Keratinocyte (primary cell): ENCODE data around the gene SCUBE1. TPM values are rescaled to one million over a fixed set of nuclear protein-coding genes. Genes with fewer than 3 reads are reported as not detected.

Source experiments
- DNase-seq: peaks from one replicate; pipeline ENCODE4 v3.0.0-alpha.2; 2011; ENCODE audit warnings: low read depth, missing footprints, low spot score
- FAIRE-seq: peaks from 2 replicates; lab custom pipeline; 2011; peaks lifted over from hg19 to GRCh38; lab: Jason Lieb, UNC
- H2AFZ ChIP-seq: 2 replicates; pipeline ENCODE4 v1.6.0; 2012; ENCODE audit warnings: low read length, control low read depth, inconsistent platforms; ENCODE audit not compliant: control insufficient read depth
- H3K27ac ChIP-seq: 2 replicates; pipeline ENCODE4 v1.5.1; 2011; ENCODE audit warnings: low read length; ENCODE audit not compliant: control insufficient read depth, insufficient read depth
- H3K27me3 ChIP-seq: 3 replicates; pipeline ENCODE4 v1.6.0; 2011; ENCODE audit warnings: low read length; ENCODE audit not compliant: control insufficient read depth, insufficient read depth; ENCODE audit errors: extremely low read depth
- H3K36me3 ChIP-seq, 2 experiments: 2 replicates in 1 of 2; 3 replicates in 1 of 2; pipeline ENCODE4 v1.5.1; 2011; ENCODE audit warnings: low read length in 2 of 2, mild to moderate bottlenecking in 1 of 2; ENCODE audit not compliant: control insufficient read depth in 2 of 2, insufficient read depth in 2 of 2; ENCODE audit errors: extremely low read depth in 1 of 2
- H3K4me1 ChIP-seq: 3 replicates; pipeline ENCODE4 v1.5.1; 2011; ENCODE audit warnings: low read length; ENCODE audit not compliant: control insufficient read depth, insufficient read depth; ENCODE audit errors: extremely low read depth
- H3K4me2 ChIP-seq: 3 replicates; pipeline ENCODE4 v1.6.0; 2011; ENCODE audit warnings: low read depth, low read length; ENCODE audit not compliant: control insufficient read depth, insufficient read depth; ENCODE audit errors: extremely low read depth
- H3K4me3 ChIP-seq, 3 experiments: fragments of 200-600 bp in 1 of 3; sonication (generic) in 1 of 3; 2 replicates in 2 of 3; 3 replicates in 1 of 3; pipeline ENCODE4 v1.5.1; 2011 to 2016; ENCODE audit warnings: low read length in 3 of 3, mild to moderate bottlenecking in 3 of 3, control low read depth in 2 of 3, inconsistent platforms in 1 of 3, low read depth in 1 of 3, mixed read lengths in 1 of 3, mixed run types in 1 of 3, moderate library complexity in 1 of 3; ENCODE audit not compliant: control insufficient read depth in 2 of 3, insufficient read depth in 2 of 3; ENCODE audit errors: extremely low read depth in 1 of 3
- H3K79me2 ChIP-seq: 2 replicates; pipeline ENCODE4 v1.6.0; 2012; ENCODE audit warnings: low read length; ENCODE audit not compliant: control insufficient read depth, insufficient read depth
- H3K9ac ChIP-seq: 3 replicates; pipeline ENCODE4 v1.6.0; 2011; ENCODE audit warnings: low read length; ENCODE audit not compliant: control insufficient read depth, insufficient read depth; ENCODE audit errors: extremely low read depth
- H3K9me1 ChIP-seq: 3 replicates; pipeline ENCODE4 v1.6.0; 2011; ENCODE audit warnings: low read length; ENCODE audit not compliant: control insufficient read depth, insufficient read depth; ENCODE audit errors: extremely low read depth
- H3K9me3 ChIP-seq: 2 replicates; pipeline ENCODE4 v1.5.1; 2012; ENCODE audit warnings: low read depth, low read length; ENCODE audit not compliant: control insufficient read depth
- H4K20me1 ChIP-seq: 3 replicates; pipeline ENCODE4 v1.6.0; 2011; ENCODE audit warnings: low read length; ENCODE audit not compliant: control insufficient read depth, insufficient read depth; ENCODE audit errors: extremely low read depth
- EZH2 ChIP-seq: IDR thresholded peaks from one replicate; pipeline ENCODE4 v1.6.1; 2012; ENCODE audit warnings: inconsistent platforms, mild to moderate bottlenecking, low read length, moderate library complexity
- dilution Hi-C: fragments of 300-500 bp; cut with MboI; formaldehyde crosslinking; loops from one replicate; pipeline ENCODE4 v1.7.0; 2020; ENCODE audit warnings: low sequenced_read_pairs; ENCODE audit not compliant: extremely low pct_ligation_motif_present
- polyA plus RNA-seq, 5 experiments: library from polyadenylated mRNA; depleted of rRNA in 3 of 5; stranded (reverse) in 3 of 5; stranded (forward) in 1 of 5; unstranded in 1 of 5; fragments of >200 nt; gene quantifications; 1 replicate in 1 of 5; 2 replicates in 3 of 5; 3 replicates in 1 of 5; pipeline versions ENCODE4 v1.2.1 to v1.2.3, GENCODE V29; 2011 to 2012; ENCODE audit warnings: missing spikeins in 2 of 5, low read depth in 1 of 5, low replicate concordance in 1 of 5
- TF ChIP-seq, protein P1 (sequence below), 3 experiments: IDR thresholded peaks in 1 of 3; conservative IDR thresholded peaks in 1 of 3; optimal IDR thresholded peaks in 1 of 3; 2 replicates in 2 of 3; 3 replicates in 1 of 3; pipeline versions ENCODE3 to v1.5.1; 2011; ENCODE audit warnings: low read length in 3 of 3, mild to moderate bottlenecking in 3 of 3, moderate library complexity in 2 of 3, control low read depth in 1 of 3, inconsistent platforms in 1 of 3; ENCODE audit not compliant: insufficient read depth in 2 of 3; ENCODE audit errors: extremely low read depth in 1 of 3

SCUBE1 gene
- polyA plus RNA-seq, 1 donor (not counting 4 experiments of a cell fraction or from before 2014, with no cell fraction given) = not detected

- Histone ChIP-seq H3K27me3 (peaks cover 6% of the 10 kb centered on the region), H3K79me2 (no peaks in the 10 kb centered on the region), H4K20me1 (no peaks in the 10 kb centered on the region), H3K9me3 (no peaks in the 10 kb centered on the region), H3K9me1 (no peaks in the 10 kb centered on the region), H3K4me3 (no peak overlapping the region), H3K4me1 (no peaks in the 10 kb centered on the region), H3K4me2 (no peak overlapping the region), H2AFZ (no peak overlapping the region), H3K27ac (no peak overlapping the region), H3K9ac (no peak overlapping the region), H3K36me3 (no peaks in the 10 kb centered on the region)
- FAIRE-seq = no peak
- no peak for TF ChIP-seq EZH2
- dilution Hi-C loops = no loop called here
- no peak for DNase-seq
Measured at GRCh38 chr22:43377548-43377895, 34.4 kb upstream of the SCUBE1 start.

DNA sequence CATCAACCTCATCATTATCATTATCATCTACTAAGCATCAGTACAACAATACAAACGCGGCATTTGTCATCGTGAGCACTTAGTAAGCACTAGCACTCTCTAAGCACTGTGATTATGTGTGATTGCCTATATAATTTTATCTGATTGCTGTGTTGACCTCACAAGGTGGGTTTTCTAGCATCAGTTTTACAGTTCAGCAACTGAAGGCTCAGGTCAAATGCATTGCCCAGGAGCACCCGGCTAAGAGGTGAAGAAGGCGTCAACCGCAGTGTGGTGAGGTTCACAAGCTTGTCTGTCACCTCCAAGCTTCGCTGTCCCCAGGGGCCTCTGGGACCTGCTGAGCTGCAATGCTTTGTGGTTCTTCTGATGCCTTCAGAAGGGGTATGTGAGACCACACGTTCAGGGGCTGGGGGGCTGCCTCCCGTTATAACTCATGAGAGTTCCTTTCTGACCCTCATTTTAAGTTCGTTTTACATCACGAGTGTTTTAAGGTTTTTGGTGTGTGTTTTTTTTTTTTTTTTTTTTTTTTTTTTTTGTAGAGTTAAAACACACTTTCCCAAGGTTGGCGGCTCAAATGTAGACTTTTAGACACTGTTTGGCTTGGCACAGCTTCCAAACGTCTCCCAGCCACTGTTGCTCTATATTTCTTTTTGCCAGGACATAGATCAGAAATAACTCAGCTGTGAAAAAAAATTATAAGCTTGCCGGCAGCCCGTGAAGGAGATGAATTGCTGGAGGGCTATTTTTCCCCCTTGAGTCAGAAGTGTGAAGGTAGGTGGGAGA lies 33.8 kb upstream of the SCUBE1 start:
- H3K27me3 ChIP-seq = peaks cover 6% of the 10 kb centered on the region
- dilution Hi-C loops = no loop called here

More for the DNA sequence above, 33.8 kb upstream of the SCUBE1 start:
- no peak for TF ChIP-seq EZH2
- TF ChIP-seq, protein P1, sequence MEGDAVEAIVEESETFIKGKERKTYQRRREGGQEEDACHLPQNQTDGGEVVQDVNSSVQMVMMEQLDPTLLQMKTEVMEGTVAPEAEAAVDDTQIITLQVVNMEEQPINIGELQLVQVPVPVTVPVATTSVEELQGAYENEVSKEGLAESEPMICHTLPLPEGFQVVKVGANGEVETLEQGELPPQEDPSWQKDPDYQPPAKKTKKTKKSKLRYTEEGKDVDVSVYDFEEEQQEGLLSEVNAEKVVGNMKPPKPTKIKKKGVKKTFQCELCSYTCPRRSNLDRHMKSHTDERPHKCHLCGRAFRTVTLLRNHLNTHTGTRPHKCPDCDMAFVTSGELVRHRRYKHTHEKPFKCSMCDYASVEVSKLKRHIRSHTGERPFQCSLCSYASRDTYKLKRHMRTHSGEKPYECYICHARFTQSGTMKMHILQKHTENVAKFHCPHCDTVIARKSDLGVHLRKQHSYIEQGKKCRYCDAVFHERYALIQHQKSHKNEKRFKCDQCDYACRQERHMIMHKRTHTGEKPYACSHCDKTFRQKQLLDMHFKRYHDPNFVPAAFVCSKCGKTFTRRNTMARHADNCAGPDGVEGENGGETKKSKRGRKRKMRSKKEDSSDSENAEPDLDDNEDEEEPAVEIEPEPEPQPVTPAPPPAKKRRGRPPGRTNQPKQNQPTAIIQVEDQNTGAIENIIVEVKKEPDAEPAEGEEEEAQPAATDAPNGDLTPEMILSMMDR (optimal IDR thresholded peaks at IDR 0.05 in 1 of 3, IDR thresholded peaks at IDR 0.05 in 1 of 3, conservative IDR thresholded peaks at IDR 0.05 in 1 of 3; ENCODE audit: extremely low read depth in 1 of 3, insufficient read depth in 2 of 3, low read length in 3 of 3) = no peak
- no peak for FAIRE-seq
- H3K9me1 ChIP-seq = no peaks in the 10 kb centered on the region
- no peak overlapping the region for H3K27ac ChIP-seq
- no peaks in the 10 kb centered on the region for H3K4me1 ChIP-seq
- H3K9me3 ChIP-seq = no peaks in the 10 kb centered on the region
- no peak overlapping the region for H3K4me3 ChIP-seq
- H3K36me3 ChIP-seq = no peaks in the 10 kb centered on the region
- no peak overlapping the region for H2AFZ ChIP-seq
- no peak for DNase-seq
- H3K79me2 ChIP-seq = no peaks in the 10 kb centered on the region
- H4K20me1 ChIP-seq = no peaks in the 10 kb centered on the region
- H3K4me2 ChIP-seq = no peak overlapping the region
- H3K9ac ChIP-seq = no peak overlapping the region
